ENCODE data around the gene HPSE2. TPM values are rescaled to one million over a fixed set of nuclear protein-coding genes. Genes with fewer than 3 reads are reported as not detected.

The HPSE2 gene
- total and polyA plus RNA-seq, 8 donors = 0.04 to 1.1 (median 0.05) TPM; not detected in 5

DNA sequence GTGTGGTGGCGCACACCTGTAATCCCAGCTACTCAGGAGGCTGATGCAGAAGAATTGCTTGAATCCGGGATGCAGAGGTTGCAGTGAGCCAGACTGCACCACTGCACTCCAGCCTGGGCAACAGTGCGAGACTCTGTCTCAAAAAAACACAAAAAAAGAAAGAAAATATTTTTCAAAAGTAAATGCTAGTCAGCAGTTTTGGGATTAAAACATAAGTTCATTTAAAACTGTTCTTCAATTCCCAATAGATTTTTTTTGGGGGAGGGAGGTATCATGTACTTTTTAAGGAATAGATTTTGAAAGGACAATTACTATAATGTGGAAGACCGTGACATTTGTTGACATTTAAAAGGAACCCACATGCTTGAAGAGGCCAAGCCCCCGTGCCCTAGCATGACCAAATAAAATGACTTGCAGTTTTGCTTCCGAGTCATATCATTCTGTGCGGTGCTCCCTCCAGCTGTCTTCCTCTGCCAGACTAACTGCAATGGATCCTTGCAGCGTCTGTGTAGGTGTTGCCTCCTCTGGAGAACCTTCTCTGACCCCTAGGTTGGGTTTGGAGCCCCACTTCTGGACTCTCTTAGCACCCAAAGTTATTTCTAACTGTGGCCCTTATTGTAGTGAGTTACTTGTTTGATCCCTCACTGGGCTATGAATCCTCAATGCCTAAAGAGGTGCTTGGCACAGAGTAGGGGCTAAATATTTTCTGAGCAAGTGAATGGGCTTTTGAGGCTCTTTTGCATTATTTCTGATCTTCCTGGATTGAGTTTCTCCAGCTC lies 771.5 kb downstream of the HPSE2 start:
- no peak overlapping the region for H3K4me3 ChIP-seq
- H3K4me1 ChIP-seq = peaks cover 12 to 15% (median 13%) of the 10 kb centered on the region in 3 donors
- no peak overlapping the region for H3K27ac ChIP-seq
- H3K27me3 ChIP-seq = no peaks in the 10 kb centered on the region
- FAIRE-seq = no peak
- ATAC-seq = no peak
- TF ChIP-seq, protein P1, sequence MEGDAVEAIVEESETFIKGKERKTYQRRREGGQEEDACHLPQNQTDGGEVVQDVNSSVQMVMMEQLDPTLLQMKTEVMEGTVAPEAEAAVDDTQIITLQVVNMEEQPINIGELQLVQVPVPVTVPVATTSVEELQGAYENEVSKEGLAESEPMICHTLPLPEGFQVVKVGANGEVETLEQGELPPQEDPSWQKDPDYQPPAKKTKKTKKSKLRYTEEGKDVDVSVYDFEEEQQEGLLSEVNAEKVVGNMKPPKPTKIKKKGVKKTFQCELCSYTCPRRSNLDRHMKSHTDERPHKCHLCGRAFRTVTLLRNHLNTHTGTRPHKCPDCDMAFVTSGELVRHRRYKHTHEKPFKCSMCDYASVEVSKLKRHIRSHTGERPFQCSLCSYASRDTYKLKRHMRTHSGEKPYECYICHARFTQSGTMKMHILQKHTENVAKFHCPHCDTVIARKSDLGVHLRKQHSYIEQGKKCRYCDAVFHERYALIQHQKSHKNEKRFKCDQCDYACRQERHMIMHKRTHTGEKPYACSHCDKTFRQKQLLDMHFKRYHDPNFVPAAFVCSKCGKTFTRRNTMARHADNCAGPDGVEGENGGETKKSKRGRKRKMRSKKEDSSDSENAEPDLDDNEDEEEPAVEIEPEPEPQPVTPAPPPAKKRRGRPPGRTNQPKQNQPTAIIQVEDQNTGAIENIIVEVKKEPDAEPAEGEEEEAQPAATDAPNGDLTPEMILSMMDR (IDR thresholded peaks at IDR 0.05) = no peak
- 79 to 82% methylated on average over 8 of the region's 8 CpGs for WGBS, 2 donors
- intact Hi-C loops (cut with DNase I) = loop anchor here in 2 of 3 donors (5.0 to 10.0 kb wide), 2 partner anchors 781 to 783 kb away; no protein-coding TSS in a partner anchor
- no peaks in the 10 kb centered on the region for H3K9me3 ChIP-seq
- H3K36me3 ChIP-seq = no peaks in the 10 kb centered on the region
- no peak for DNase-seq

DNA sequence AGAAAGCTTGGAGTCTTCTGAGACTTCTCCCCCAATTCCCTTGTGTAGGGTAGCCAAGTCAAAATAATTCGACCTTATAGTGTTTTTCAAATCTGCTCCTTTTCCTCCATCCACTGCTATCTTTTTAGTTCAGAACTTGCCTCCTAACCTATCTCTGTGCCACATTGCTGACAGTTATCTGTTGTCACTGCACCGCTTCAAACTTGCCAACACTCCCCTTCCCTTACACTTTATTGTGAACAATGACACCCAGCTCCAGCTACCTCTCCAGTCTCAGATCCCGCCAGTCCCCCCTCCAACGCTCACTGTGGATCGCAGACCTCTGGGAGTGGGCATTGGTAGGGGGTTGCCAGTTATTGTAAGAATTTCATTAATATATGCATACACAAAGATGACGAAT lies 772.6 kb downstream of the HPSE2 start:
- ATAC-seq = no peak
- Histone ChIP-seq H3K4me1 (peaks cover 12 to 15% (median 13%) of the 10 kb centered on the region in 3 donors), H3K4me3 (no peak overlapping the region), H3K36me3 (no peaks in the 10 kb centered on the region), H3K27ac (no peak overlapping the region), H3K27me3 (no peaks in the 10 kb centered on the region), H3K9me3 (no peaks in the 10 kb centered on the region)
- intact Hi-C loops (cut with DNase I) = loop anchor here in 2 of 3 donors (5.0 to 10.0 kb wide), 2 partner anchors 782 to 784 kb away; no protein-coding TSS in a partner anchor
- TF ChIP-seq, protein P1 (IDR thresholded peaks at IDR 0.05) = no peak
- no peak for FAIRE-seq
- no peak for DNase-seq
- 83 to 91% methylated on average over 6 of the region's 6 CpGs for WGBS, 2 donors

DNA sequence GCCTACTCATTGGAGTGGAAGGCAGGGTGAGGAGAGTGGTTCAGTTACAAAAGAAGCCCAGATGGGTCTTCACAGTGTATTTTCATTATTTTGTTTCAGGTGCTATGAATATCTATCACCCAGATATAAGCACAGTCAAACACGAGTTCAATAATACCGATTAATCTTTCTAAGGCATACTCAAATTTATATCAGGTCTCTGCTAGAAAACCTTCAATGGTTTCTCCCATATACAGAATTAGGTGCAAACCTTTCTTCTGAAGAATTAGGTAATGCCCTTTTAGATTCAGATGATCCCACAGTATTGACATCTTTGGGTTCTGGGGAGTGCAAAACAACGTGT lies 774.2 kb downstream of the HPSE2 start:
- Histone ChIP-seq H3K4me3 (no peak overlapping the region), H3K27ac (peak overlapping the region; percentile 23 to 77 (median 66)), H3K27me3 (no peaks in the 10 kb centered on the region), H3K4me1 (peaks cover 12 to 15% (median 13%) of the 10 kb centered on the region in 3 donors), H3K36me3 (no peaks in the 10 kb centered on the region), H3K9me3 (no peaks in the 10 kb centered on the region)
- DNase-seq = no peak
- TF ChIP-seq, protein P1 (IDR thresholded peaks at IDR 0.05) = no peak
- no peak for FAIRE-seq
- intact Hi-C loops (cut with DNase I) = loop anchor here in 2 of 3 donors (5.0 to 10.0 kb wide), 2 partner anchors 783 to 786 kb away; no protein-coding TSS in a partner anchor
- ATAC-seq = no peak
- WGBS, 2 donors = 77 to 83% methylated on average over 3 of the region's 3 CpGs

DNA sequence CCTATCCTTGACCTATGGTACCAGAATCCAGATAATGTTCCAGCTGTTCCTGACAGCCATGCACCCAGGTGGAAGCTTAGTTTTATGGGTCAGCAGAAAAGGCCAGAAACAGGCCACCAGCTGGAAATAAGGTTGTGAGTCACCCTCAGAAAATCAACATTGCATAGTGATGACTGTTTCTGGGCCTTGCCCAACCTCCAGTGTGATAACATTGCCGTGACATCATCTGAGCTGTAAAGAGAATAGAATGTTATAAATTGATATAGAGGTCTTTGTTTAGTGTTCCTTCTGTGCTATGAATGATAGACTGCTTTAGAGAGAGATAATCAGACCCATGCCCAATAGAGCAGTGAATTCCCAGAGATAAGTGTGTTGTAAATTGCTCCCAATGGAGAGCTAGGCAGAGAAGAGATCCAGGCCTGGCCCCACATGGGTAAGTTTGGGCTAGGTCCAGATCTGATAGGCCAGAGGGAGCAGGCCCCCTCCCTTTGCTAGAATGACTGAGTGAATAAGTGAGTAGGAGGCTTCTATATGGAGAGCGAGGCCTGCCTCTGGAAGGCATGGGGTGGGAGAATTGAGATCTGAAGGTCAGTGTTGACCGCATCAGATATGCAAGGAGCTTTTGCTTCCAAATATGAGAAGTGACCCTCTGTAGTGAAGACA lies 774.7 kb downstream of the HPSE2 start:
- H3K27me3 ChIP-seq = no peaks in the 10 kb centered on the region
- no peaks in the 10 kb centered on the region for H3K36me3 ChIP-seq
- ATAC-seq = peak; percentile 96 to 99 (median 98)
- peak overlapping the region; percentile 53 to 77 (median 66) for H3K27ac ChIP-seq
- H3K4me1 ChIP-seq = peaks cover 12 to 15% (median 13%) of the 10 kb centered on the region in 3 donors
- 50 to 51% methylated on average over 3 of the region's 3 CpGs for WGBS, 2 donors
- TF ChIP-seq, protein P1 (IDR thresholded peaks at IDR 0.05) = no peak
- no peaks in the 10 kb centered on the region for H3K9me3 ChIP-seq
- peak in 4 of 6 donors; percentile 72 to 87 (median 80) for DNase-seq
- intact Hi-C loops (cut with DNase I) = loop anchor here in 2 of 3 donors (5.0 to 10.0 kb wide), 2 partner anchors 784 to 786 kb away; no protein-coding TSS in a partner anchor
- peak; percentile 92 for FAIRE-seq
- no peak overlapping the region for H3K4me3 ChIP-seq

All from pancreas (tissue), 10 donors.